Caco-2 (cell line): ENCODE measurements around the gene HSD11B1. TPM values are rescaled to one million over a fixed set of nuclear protein-coding genes. Genes with fewer than 3 reads are reported as not detected.

Experiments
- BruUV-seq: library from RNA; stranded (reverse); fragments of 400-500 nt; replicated peaks from 2 replicates; lab custom pipeline; 2021; lab: Mats Ljungman, UMichigan
- CTCF ChIA-PET: fragments of 300-600 bp; sonication (Branson Sonifier 250); formaldehyde crosslinking; loops from one replicate; lab custom pipeline; 2022; ENCODE audit warnings: antibody characterized with exemption; lab: Charles Lee
- POLR2A ChIA-PET: fragments of 300-600 bp; sonication (Branson Sonifier 250); formaldehyde crosslinking; loops from one replicate; lab custom pipeline; 2022; ENCODE audit warnings: antibody characterized with exemption; lab: Charles Lee
- DNase-seq, 2 experiments: peaks; one replicate each; pipeline versions ENCODE4 v3.0.0 to v3.0.0-alpha.2; 2020 to 2022
- H3K27me3 ChIP-seq: replicated peaks from 2 replicates; pipeline ENCODE4 v1.6.0; 2011; ENCODE audit warnings: low read length; ENCODE audit not compliant: control insufficient read depth, insufficient read depth
- H3K36me3 ChIP-seq: 2 replicates; pipeline ENCODE4 v1.5.1; 2011; ENCODE audit warnings: low read length; ENCODE audit not compliant: control insufficient read depth, insufficient read depth
- H3K4me1 ChIP-seq: fragments of 250-450 bp; sonication (Bioruptor Pico); 2 replicates; pipeline ENCODE4 v1.5.1; 2020; ENCODE audit warnings: mild to moderate bottlenecking
- H3K4me3 ChIP-seq: 2 replicates; pipeline ENCODE4 v1.5.1; 2011; ENCODE audit warnings: low read depth, mild to moderate bottlenecking, control low read depth, low read length
- H3K9me3 ChIP-seq: fragments of 250-450 bp; sonication (Bioruptor Pico); 2 replicates; pipeline ENCODE4 v1.5.1; 2020; ENCODE audit warnings: mild to moderate bottlenecking, moderate library complexity
- H3K27ac Mint-ChIP-seq: one replicate; pipeline ENCODE4 v1.8.0; 2022; ENCODE audit warnings: mixed read lengths; ENCODE audit not compliant: unreplicated experiment
- H3K27me3 Mint-ChIP-seq: one replicate; pipeline ENCODE4 v1.8.0; 2022; ENCODE audit warnings: mixed read lengths; ENCODE audit not compliant: insufficient read depth, unreplicated experiment
- H3K36me3 Mint-ChIP-seq: one replicate; pipeline ENCODE4 v1.8.0; 2022; ENCODE audit warnings: mild to moderate bottlenecking, mixed read lengths; ENCODE audit not compliant: insufficient read depth, unreplicated experiment
- H3K4me1 Mint-ChIP-seq: one replicate; pipeline ENCODE4 v1.8.0; 2022; ENCODE audit warnings: low read depth, mixed read lengths; ENCODE audit not compliant: unreplicated experiment
- H3K4me3 Mint-ChIP-seq: one replicate; pipeline ENCODE4 v1.8.0; 2022; ENCODE audit warnings: mild to moderate bottlenecking, moderate library complexity, mixed read lengths; ENCODE audit not compliant: unreplicated experiment
- H3K9me3 Mint-ChIP-seq: one replicate; pipeline ENCODE4 v1.8.0; 2022; ENCODE audit warnings: mixed read lengths; ENCODE audit not compliant: unreplicated experiment
- intact Hi-C: fragments of 100-400 bp; cut with micrococcal nuclease; formaldehyde crosslinking; loops from one replicate; pipeline ENCODE4 v1.10.0; 2022; ENCODE audit not compliant: unreplicated experiment
- total RNA-seq: library from RNA; stranded (reverse); gene quantifications from 2 replicates; pipeline ENCODE4 v1.2.3, GENCODE V29; 2022
- TF ChIP-seq, protein P1 (sequence below), 2 experiments: fragments of 200-600 bp in 1 of 2; IDR thresholded peaks; 1 replicate in 1 of 2; 2 replicates in 1 of 2; pipeline versions ENCODE4 v1.5.1 to v1.8.0; 2011 to 2022; ENCODE audit warnings: antibody characterized with exemption in 1 of 2, control low read depth in 1 of 2, inconsistent platforms in 1 of 2, low read depth in 1 of 2, low read length in 1 of 2, mild to moderate bottlenecking in 1 of 2, moderate library complexity in 1 of 2; ENCODE audit not compliant: insufficient read depth in 1 of 2, severe bottlenecking in 1 of 2, unreplicated experiment in 1 of 2

HSD11B1 gene
- total RNA-seq, 1 experiment from 2014 or later = not detected

DNA sequence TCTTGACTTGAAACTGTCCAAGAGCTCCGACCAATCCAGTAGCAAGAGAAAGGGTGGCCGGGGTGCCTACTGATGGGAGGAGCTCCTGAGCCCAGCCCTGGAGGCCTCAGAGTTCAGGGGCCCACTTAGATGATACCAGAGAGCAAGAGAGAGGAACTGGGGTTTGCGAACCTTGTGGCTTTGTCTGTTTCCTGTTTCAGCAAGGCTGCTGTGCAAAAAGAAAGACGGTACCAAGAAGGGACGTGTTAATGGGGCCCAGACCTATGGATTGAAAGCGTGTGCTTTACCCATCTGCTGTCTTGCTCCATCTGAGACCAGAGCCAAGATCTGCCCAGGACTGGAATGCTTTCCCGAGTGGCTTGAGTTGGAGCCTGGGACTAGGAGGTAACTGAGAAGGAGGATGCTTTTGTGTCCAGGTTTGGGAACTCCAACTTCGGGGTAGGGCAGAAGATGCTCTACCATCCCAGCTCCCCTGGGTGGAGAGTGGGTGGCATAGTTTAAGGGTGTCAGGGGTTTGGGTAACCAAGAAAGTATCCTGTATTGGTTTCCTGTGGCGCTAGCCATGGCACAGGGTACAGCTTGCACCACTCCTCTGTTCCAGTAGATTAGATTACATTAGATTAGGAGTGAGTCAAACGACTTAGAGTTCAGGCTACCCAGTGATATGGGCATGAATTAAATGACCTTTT lies 51.4 kb downstream of the HSD11B1 start, which contains the start of gene TRAF3IP3:
TRAF3IP3 (plus strand) TSS at position 128 of the 689 bp plus-strand sequence. CDS start 3,987 bp downstream, outside the sequence.
- no peak within 1 kb of the TSS for H3K4me3 Mint-ChIP-seq
- H3K36me3 Mint-ChIP-seq = no peaks in the 10 kb centered on the region
- ChIA-PET POLR2A (no interaction called here), CTCF (interaction anchor here (1.4 kb wide), 1 partner anchor 9 kb away, joined by 3 read pairs; no protein-coding TSS in a partner anchor)
- no peak for DNase-seq
- no peaks in the 10 kb centered on the region for H3K4me1 Mint-ChIP-seq
- Histone ChIP-seq H3K9me3 (no peaks in the 10 kb centered on the region), H3K4me1 (no peaks in the 10 kb centered on the region), H3K27me3 (no peaks in the 10 kb centered on the region), H3K36me3 (no peaks in the 10 kb centered on the region), H3K4me3 (no peak within 1 kb of the TSS)
- TF ChIP-seq, protein P1, sequence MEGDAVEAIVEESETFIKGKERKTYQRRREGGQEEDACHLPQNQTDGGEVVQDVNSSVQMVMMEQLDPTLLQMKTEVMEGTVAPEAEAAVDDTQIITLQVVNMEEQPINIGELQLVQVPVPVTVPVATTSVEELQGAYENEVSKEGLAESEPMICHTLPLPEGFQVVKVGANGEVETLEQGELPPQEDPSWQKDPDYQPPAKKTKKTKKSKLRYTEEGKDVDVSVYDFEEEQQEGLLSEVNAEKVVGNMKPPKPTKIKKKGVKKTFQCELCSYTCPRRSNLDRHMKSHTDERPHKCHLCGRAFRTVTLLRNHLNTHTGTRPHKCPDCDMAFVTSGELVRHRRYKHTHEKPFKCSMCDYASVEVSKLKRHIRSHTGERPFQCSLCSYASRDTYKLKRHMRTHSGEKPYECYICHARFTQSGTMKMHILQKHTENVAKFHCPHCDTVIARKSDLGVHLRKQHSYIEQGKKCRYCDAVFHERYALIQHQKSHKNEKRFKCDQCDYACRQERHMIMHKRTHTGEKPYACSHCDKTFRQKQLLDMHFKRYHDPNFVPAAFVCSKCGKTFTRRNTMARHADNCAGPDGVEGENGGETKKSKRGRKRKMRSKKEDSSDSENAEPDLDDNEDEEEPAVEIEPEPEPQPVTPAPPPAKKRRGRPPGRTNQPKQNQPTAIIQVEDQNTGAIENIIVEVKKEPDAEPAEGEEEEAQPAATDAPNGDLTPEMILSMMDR (IDR thresholded peaks at IDR 0.05; ENCODE audit: insufficient read depth in 1 of 2, low read depth in 1 of 2, low read length in 1 of 2, severe bottlenecking in 1 of 2, unreplicated experiment in 1 of 2) = no peak
- no peaks in the 10 kb centered on the region for H3K27me3 Mint-ChIP-seq
- intact Hi-C loops = no loop called here
- BruUV-seq = no TSS peak
- no peaks in the 10 kb centered on the region for H3K9me3 Mint-ChIP-seq
- H3K27ac Mint-ChIP-seq = no peak within 1 kb of the TSS

DNA sequence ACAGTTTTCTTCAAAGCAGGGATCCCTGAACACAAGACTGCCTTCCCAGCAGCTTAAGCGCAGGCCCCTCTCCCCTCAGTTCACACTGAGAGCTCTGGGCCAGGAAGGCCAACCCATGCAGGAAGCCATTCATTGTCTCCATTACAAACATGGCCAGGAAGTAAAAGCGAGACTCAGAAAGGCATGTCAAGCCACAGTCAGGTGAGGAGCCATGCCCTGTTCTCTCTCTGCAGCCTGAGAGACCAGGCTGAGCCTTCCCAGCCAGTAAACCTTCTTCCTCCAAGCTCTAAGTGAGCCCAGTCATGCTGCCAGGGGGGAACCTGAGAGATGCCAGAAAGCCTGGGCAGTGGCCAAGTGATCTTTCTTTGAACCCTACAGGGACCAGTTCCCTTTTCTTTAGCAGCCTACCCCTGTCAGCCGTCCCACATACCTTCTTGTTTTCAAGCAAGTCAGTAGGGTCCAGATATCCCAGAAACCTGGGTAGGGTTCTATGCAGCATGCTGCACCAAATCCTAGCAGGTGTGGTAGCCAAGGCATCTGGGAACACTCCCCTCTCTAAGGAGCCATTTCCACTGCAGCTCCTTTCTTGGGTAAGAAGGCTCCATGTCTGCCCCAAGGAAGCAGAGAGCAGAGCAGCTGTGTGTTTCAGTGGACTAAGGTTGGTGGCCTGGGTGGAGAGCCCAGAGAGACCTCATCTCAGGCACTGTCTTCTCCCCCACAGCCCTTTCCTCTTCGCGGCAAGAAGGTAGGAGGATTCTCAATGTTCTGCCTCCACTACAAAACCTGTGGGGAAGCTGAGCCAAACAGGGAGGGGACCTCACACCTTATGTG lies 52.2 kb downstream of the HSD11B1 start:
- ChIA-PET CTCF (interaction anchor here (1.4 kb wide), 1 partner anchor 10 kb away, joined by 3 read pairs; no protein-coding TSS in a partner anchor), POLR2A (no interaction called here)
- no peaks in the 10 kb centered on the region for H3K9me3 ChIP-seq
- no TSS peak for BruUV-seq
- Mint-ChIP-seq H3K27me3 (no peaks in the 10 kb centered on the region), H3K36me3 (no peaks in the 10 kb centered on the region), H3K27ac (no peak overlapping the region), H3K9me3 (no peaks in the 10 kb centered on the region), H3K4me1 (no peaks in the 10 kb centered on the region), H3K4me3 (no peak overlapping the region)
- H3K4me3 ChIP-seq = no peak overlapping the region
- no peaks in the 10 kb centered on the region for H3K36me3 ChIP-seq
- no peaks in the 10 kb centered on the region for H3K4me1 ChIP-seq
- no peaks in the 10 kb centered on the region for H3K27me3 ChIP-seq
- intact Hi-C loops = no loop called here
- DNase-seq = no peak
- TF ChIP-seq, protein P1 (IDR thresholded peaks at IDR 0.05; ENCODE audit: insufficient read depth in 1 of 2, low read depth in 1 of 2, low read length in 1 of 2, severe bottlenecking in 1 of 2, unreplicated experiment in 1 of 2) = no peak

GRCh38 chr1:209758400-209758799 lies 53.8 kb downstream of the HSD11B1 start:
- no peaks in the 10 kb centered on the region for H3K36me3 Mint-ChIP-seq
- Histone ChIP-seq H3K4me1 (no peaks in the 10 kb centered on the region), H3K27me3 (no peaks in the 10 kb centered on the region), H3K9me3 (no peaks in the 10 kb centered on the region), H3K36me3 (no peaks in the 10 kb centered on the region), H3K4me3 (no peak overlapping the region)
- no TSS peak for BruUV-seq
- no peaks in the 10 kb centered on the region for H3K9me3 Mint-ChIP-seq
- CTCF ChIA-PET = interaction anchor here (0.8 kb wide), 1 partner anchor 43 kb away, joined by 3 read pairs; no protein-coding TSS in a partner anchor
- DNase-seq = no peak
- TF ChIP-seq, protein P1 (IDR thresholded peaks at IDR 0.05; ENCODE audit: insufficient read depth in 1 of 2, low read depth in 1 of 2, low read length in 1 of 2, severe bottlenecking in 1 of 2, unreplicated experiment in 1 of 2) = no peak
- H3K27ac Mint-ChIP-seq = no peak overlapping the region
- H3K4me3 Mint-ChIP-seq = no peak overlapping the region
- intact Hi-C loops = no loop called here
- POLR2A ChIA-PET = no interaction called here
- H3K27me3 Mint-ChIP-seq = no peaks in the 10 kb centered on the region
- no peaks in the 10 kb centered on the region for H3K4me1 Mint-ChIP-seq
